GM12874 (cell line): Measurements from ENCODE around the gene TMEM131L.

ENCODE experiments used
- CTCF ChIP-seq: IDR thresholded peaks from 2 replicates; pipeline ENCODE4 v1.5.1; 2011; ENCODE audit warnings: low read depth, mild to moderate bottlenecking, control low read depth, low read length, moderate library complexity; ENCODE audit not compliant: insufficient read depth

Gene TMEM131L

DNA sequence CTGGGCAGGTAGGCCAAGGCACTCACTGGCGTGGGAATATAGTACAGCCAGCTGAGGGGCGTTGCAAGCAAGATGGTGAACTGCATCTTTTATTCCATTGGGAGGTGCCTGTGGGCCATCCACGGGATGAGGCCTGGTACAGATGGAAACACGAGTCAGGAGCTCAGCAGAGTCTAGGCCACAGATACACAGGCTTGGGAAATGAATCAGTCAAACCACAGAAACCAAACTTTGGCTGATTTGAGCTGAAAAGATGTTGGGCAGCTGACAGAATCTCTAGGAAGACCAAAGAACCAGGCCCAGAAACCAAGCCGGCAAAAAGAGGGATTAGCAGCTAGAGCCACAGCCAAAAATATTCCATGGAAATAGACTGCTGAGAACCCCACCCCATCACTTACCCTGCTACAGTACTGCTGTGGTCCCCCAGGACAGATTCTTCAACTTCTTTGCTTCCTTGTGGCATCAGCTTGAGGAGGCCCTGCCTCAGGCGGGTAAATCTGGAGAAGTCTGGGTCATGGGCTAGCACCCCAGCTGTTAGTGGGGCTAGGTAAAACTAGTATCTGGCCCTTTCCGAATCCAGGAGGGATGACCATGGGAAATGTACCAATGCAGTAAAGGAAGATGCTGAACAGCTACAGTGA is 75.4 kb downstream of the TMEM131L start:
- no peak for TF ChIP-seq CTCF

- TF ChIP-seq CTCF: no peak
These were observed 76.0 kb downstream of the TMEM131L start for GRCh38 chr4:153542131-153542530.

DNA sequence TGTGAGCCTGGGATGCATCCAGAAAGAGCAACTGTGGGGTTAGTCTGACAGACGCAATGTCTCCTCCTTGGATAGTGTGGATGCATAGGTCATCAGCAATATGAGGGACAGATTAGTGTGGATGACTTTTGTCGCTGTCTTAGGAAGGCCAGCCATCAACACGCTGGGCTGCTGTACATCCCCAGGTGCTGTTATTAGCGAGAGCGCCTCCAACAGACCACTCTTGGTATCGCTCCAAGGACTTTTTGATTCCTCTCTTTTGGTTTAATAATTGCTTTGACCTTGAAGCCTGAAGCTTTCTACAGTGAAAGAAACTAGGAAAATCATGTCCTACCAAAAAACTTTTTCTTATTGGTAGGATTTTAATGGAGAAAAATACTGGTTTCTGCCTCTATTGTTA is 76.7 kb downstream of the TMEM131L start:
- TF ChIP-seq CTCF: peak; percentile 52

DNA sequence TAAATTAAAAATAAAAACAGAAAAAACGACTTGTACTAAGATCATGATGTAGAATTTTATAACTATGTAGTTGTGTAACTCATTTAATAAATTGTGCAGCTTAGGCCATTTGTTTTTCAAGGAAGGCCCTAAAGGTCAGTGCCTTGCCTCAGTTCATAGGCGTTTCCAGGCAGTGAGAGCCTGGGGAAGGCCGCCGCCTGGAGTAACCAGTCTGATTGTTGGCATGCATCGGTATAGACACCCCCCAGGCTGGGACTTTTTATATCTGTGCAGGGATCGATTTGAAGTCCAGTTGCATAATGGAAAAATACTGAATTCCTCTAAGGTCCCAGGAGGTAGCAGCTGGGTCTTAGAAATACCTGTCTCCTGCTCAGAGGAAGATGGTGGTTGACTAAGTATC is 77.2 kb downstream of the TMEM131L start:
- TF ChIP-seq CTCF: no peak

GRCh38 chr4:153545822-153546221 is 79.7 kb downstream of the TMEM131L start:
- no peak for TF ChIP-seq CTCF

- TF ChIP-seq CTCF: no peak
These were observed 80.1 kb downstream of the TMEM131L start for GRCh38 chr4:153546280-153546679.

GRCh38 chr4:153547520-153547919 is 81.4 kb downstream of the TMEM131L start:
- TF ChIP-seq CTCF: no peak

GRCh38 chr4:153549405-153549804 is 83.2 kb downstream of the TMEM131L start:
- no peak for TF ChIP-seq CTCF
